ENCODE data around the gene EHD2.
A peak's percentile ranks its signal among the peaks of the same experiment; 100 is the strongest.

Gene EHD2

DNA sequence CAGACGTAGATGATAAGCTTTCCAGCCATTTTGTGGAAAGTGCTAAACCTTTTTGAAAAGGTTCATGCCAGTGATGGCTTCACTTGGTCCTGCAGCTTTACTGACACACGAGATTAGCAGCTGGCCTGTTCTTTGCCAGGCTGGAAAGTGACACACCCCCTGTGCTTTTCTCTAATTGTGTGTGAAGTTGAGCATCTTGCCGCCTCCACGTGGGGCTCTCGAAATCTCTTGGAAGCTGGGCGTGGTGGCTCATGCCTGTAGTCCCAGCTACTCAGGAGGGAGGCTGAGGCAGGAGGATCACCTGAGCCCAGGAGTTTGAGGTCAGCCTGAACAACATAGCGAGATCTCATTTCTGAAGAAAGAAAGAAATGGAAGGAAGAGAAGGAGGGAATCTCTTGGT, 25.3 kb upstream of the EHD2 start:
- FAIRE-seq (no peak), DNase-seq (ENCODE audit: low spot score) (no peak)

GRCh38 chr19:47691090-47691489, 22.1 kb upstream of the EHD2 start:
- DNase-seq (ENCODE audit: low spot score), result no peak

GRCh38 chr19:47691782-47692181, 21.4 kb upstream of the EHD2 start:
- DNase-seq (ENCODE audit: low spot score), result no peak

More at GRCh38 chr19:47691090-47691489, 22.1 kb upstream of the EHD2 start:
- no peak for FAIRE-seq

GRCh38 chr19:47693489-47693888, 19.7 kb upstream of the EHD2 start:
- FAIRE-seq, result no peak
- no peak for DNase-seq (ENCODE audit: low spot score)

More at GRCh38 chr19:47691782-47692181, 21.4 kb upstream of the EHD2 start:
- no peak for FAIRE-seq

DNA sequence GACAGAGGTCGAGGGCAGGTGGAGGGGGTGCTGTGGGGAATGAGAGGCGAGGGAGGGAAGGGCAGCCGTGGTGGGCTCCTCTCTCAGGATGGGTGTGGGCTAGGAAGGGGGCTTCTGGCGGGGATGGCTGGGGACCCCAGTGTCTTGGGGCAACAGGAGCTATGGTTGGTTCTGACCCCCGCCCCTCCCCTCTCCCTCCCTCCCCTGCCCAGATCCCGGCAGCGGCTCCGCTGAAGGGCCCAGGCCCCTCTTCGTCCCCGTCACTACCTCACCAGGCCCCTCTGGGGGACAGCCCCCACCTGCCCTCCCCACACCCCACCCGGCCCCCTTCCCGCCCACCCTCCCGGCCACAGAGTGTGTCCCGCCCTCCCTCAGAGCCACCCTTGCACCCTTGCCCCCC, 19.3 kb upstream of the EHD2 start:
- no peak for DNase-seq (ENCODE audit: low spot score)
- no peak for FAIRE-seq

DNA sequence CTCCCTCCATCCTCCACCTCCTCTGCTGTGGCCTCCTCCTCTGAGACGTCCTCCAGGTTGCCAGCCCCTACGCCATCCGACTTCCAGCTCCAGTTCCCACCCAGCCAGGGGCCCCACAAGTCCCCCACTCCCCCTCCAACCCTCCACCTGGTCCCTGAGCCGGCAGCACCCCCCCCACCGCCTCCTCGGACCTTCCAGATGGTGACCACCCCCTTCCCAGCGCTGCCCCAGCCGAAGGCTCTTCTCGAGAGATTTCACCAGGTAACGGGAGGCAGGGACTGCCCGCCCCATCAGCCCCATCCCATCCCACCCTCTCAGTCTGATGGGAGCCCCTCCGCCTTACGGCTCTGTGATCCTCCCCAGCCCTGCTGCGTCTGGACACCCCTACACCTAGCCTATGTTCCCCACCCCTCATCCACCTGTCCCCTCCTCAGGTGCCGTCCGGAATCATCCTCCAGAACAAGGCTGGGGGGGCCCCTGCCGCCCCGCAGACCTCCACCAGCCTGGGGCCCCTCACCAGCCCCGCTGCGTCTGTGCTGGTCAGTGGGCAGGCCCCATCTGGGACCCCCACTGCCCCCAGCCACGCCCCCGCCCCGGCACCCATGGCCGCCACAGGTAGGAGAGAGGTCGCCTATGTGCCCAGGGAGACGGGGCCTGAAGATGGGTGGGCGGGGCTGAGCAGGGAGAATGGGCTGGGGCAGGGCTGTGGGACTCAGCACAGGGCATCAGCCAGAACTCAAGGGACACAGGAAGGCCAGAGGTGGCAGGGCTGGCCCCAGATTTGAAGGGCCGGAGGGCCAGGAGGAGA, 18.6 kb upstream of the EHD2 start:
- no peak for DNase-seq (ENCODE audit: low spot score)
- FAIRE-seq, result no peak

DNA sequence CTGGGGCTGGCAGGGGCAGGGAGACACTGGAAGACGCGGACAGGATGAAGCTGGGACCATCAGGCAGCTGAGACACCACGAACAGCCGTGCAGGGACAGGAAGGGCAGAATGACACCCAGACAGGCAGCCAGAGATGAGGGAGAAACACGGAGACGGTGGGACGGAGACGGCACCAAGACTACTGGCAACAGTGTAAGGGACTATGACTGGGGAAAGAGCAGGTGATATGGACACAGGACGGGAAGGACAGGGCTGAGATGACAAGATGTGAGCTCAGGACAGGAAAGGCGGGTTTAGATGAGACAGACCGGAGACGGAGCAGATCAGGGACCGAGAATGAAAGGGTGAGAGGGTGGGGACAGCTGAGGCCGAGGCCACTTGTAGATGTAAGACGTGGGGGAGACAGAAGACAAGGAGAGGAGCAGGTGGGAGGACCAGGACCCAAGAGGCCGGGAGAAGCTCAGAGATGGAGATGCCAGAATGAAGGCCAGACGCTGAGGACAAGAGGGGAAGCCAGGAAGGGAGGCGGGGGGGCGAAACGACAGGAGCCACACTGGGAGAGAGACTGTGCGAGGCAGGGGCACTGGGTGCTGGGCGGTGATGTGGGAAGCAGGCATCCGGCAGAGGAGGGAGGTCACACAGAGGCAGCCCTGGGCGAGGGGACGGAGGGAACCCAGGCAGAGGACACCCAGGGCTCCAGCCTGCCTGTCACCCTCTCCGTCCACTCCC, 17.5 kb upstream of the EHD2 start:
- DNase-seq (ENCODE audit: low spot score), result no peak
- no peak for FAIRE-seq

DNA sequence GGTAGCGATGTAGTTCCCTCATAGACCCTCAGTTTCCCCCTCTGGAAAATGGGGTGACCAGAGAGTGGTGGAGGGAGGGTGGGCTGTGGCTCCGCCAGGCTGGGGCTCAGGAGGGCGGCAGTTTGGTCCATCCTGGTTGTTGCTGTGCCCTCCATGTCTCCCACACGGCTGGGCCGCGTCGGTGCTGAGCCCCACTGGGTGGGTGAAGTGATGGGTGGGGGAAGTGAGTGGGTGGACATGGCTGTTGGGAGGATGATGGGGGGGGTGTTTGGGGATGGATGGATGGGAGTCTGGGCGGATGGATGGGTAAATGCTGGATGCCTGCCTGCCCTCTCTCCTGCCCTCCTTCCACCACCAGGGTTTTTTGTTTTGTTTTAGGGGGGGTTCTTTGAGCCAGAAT, 16.6 kb upstream of the EHD2 start:
- DNase-seq (ENCODE audit: low spot score) (no peak), FAIRE-seq (no peak)

DNA sequence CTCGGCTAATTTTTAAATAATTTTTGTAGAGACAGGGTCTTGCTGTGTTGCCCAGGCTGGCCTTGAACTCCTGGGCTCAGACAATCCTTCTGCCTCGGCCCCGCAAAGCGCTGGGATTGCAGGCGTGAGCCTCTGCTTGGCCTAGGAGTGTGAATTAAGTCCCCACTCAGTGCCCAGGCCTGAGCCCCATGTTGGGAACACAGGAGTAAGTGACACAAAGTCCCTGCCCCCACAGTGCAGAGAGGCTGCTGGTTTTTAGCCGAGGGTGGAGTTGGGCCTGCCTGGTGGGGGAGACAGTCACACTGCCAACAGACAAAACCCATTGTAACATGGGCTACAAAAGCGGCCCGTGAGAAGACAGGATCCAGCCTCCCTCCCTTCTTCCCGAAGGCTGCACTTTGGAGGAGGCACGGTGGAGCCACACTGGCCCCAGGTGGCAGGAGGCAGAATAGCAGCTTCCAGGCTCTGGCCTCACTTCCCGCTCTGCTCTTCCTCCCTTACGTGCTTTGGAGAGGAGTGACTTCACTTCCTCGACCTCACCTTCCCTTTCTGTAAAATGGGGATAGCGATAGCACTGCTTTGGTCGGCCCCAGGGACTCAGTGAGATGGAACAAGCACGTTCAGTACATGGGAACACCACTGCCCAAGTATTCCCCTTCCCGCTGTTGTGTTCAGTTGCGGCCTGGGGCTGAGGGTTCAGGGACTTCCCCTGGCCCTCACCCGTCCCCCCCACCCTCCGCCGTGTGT, 15.2 kb upstream of the EHD2 start:
- DNase-seq (ENCODE audit: low spot score) (peak; percentile 83), FAIRE-seq (no peak)

GRCh38 chr19:47698631-47699359, 14.4 kb upstream of the EHD2 start:
- no peak for FAIRE-seq
- no peak for DNase-seq (ENCODE audit: low spot score)

GRCh38 chr19:47699360-47699917, 13.8 kb upstream of the EHD2 start:
- FAIRE-seq (peak; percentile 68), DNase-seq (ENCODE audit: low spot score) (peak; percentile 76)

DNA sequence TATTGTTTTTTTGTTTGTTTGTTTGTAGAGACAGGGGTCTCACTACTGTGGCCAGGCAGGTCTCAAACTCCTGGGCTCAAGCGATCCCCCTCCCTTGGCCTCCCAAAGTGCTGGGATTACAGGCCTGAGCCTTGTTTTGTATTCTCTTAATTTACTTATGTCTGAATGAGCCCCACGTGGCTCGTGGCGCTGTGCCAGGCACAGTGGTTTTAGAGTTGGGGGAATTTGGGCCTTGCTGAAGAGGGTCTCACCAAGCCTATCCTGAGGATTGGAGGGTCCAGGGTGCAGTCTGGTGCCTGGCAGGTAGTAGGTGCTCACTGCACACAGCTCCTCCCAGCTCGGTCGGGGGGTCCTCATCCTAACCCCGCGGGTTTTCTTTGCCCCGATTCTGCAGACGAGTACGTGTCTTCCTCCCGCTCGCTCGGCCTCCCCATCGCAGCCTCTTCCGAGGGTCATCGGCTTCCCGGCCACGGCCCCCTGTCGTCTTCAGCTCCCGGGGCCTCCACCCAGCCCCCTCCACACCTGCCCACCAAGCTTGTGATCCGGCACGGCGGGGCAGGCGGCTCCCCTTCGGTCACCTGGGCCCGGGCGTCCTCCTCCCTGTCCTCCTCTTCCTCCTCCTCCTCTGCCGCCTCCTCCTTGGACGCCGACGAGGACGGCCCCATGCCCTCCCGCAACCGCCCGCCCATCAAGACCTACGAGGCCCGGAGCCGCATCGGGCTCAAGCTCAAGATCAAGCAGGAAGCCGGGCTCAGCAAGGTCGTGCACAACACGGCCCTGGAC, 12.1 kb upstream of the EHD2 start:
- no peak for DNase-seq (ENCODE audit: low spot score)
- no peak for FAIRE-seq

- no peak for FAIRE-seq
- DNase-seq (ENCODE audit: low spot score), result no peak
Observed at GRCh38 chr19:47701717-47702552, 11.3 kb upstream of the EHD2 start.

GRCh38 chr19:47702671-47703070, 10.6 kb upstream of the EHD2 start:
- FAIRE-seq (no peak), DNase-seq (ENCODE audit: low spot score) (no peak)

DNA sequence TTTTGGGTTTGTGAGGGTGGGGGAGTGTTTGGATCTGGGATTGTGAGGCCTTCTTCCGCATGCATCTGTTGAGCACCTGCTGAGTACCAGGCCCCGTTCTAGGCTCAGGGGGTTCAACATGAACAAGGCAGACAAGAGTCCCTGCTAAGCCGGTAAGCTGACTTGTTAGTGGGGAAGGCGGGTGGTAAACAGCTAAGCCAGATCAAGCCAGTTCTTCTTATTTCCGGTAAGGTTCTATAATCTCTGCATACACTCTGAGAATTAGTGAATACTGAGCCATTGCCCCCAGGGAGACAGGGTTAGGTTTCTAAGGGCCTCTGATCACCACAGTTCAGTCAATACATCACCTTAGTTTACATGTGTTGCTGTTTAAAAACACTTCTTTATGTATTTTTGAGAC, 9.9 kb upstream of the EHD2 start:
- FAIRE-seq (no peak), DNase-seq (ENCODE audit: low spot score) (no peak)

- DNase-seq (ENCODE audit: low spot score) (no peak), FAIRE-seq (no peak)
Observed at GRCh38 chr19:47704024-47704423, 9.2 kb upstream of the EHD2 start.

- DNase-seq (ENCODE audit: low spot score), result no peak
- no peak for FAIRE-seq
Observed at GRCh38 chr19:47704656-47705055, 8.6 kb upstream of the EHD2 start.

DNA sequence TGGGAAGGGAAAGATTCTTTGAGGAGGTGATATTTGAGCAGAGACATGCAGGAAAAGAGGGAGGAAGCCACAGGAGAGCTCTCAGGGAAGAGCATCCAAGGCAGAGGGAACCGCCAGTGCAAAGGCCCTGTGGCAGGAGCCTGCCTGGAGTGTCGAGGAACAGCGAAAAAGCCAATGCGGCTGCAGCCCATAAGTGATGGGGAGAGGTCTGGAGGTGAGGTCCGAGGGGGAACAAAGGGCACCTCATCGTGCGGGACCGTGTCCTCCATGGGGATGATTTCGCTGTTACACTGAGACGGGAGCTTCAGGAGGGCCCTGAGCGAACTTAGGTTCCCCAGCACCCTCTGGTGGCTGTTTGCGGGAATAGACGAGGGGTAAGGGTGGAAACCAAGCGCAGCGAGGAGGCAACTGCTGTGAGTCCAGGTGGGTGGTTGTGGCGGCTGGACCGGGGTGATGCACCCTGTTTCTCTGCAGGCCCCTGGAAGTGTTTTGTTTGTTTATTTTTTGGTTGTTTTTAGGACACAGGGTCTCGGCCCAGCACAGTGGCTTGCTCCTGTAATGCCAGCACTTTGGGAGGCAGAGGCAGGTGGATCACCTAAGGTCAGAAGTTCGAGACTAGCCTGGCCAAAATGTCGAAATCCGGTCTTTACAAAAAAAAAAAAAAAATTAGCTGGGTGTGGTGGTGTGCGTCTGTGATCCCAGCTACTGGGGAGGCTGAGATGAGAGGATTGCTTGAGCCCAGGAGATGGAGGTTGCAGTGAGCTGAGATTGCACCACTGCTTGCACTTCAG, 5.9 kb upstream of the EHD2 start:
- FAIRE-seq, result peak; percentile 17
- DNase-seq (ENCODE audit: low spot score), result peak; percentile 68

Data from urothelium cell line (cell line).